ENCODE measurements around the gene KRTAP10-5.
"Not testable (repeated sequence)": the region's sequence is repeated elsewhere in the genome, so short reads cannot be mapped to it uniquely, and the experiment has no call there.

The KRTAP10-5 gene

GRCh38 chr21:44599264-44600029 lies 19.0 kb upstream of the KRTAP10-5 start:
- H3K36me3 ChIP-seq (ENCODE audit: insufficient read depth, low read length) = no peaks in the 10 kb centered on the region
- H3K4me1 ChIP-seq (ENCODE audit: control insufficient read depth, insufficient read depth, low read length, unreplicated experiment) = no peaks in the 10 kb centered on the region
- no peak overlapping the region for H2AFZ ChIP-seq (ENCODE audit: low read length, unreplicated experiment)
- H3K27me3 ChIP-seq (ENCODE audit: insufficient read depth, low read length) = peaks cover 76% of the 10 kb centered on the region
- no peaks in the 10 kb centered on the region for H3K79me2 ChIP-seq (ENCODE audit: control insufficient read depth, insufficient read depth, low read length, unreplicated experiment)
- H3K27ac ChIP-seq (ENCODE audit: low read depth, low read length) = no peak overlapping the region
- no peak overlapping the region for H3K4me3 ChIP-seq (ENCODE audit: low read depth, low read length)

- Histone ChIP-seq H3K36me3 (ENCODE audit: insufficient read depth, low read length) (no peaks in the 10 kb centered on the region), H3K79me2 (ENCODE audit: control insufficient read depth, insufficient read depth, low read length, unreplicated experiment) (no peaks in the 10 kb centered on the region), H3K4me3 (ENCODE audit: low read depth, low read length) (no peak overlapping the region), H3K27ac (ENCODE audit: low read depth, low read length) (no peak overlapping the region), H3K27me3 (ENCODE audit: insufficient read depth, low read length) (peaks cover 83% of the 10 kb centered on the region), H2AFZ (ENCODE audit: low read length, unreplicated experiment) (no peak overlapping the region), H3K4me1 (ENCODE audit: control insufficient read depth, insufficient read depth, low read length, unreplicated experiment) (no peaks in the 10 kb centered on the region)
Measured at GRCh38 chr21:44598061-44598460, 17.7 kb upstream of the KRTAP10-5 start.

GRCh38 chr21:44596068-44596725 lies 15.8 kb upstream of the KRTAP10-5 start:
- Histone ChIP-seq H2AFZ (ENCODE audit: low read length, unreplicated experiment) (no peak overlapping the region), H3K27me3 (ENCODE audit: insufficient read depth, low read length) (peaks cover 80% of the 10 kb centered on the region), H3K4me3 (ENCODE audit: low read depth, low read length) (no peak overlapping the region), H3K79me2 (ENCODE audit: control insufficient read depth, insufficient read depth, low read length, unreplicated experiment) (no peaks in the 10 kb centered on the region), H3K4me1 (ENCODE audit: control insufficient read depth, insufficient read depth, low read length, unreplicated experiment) (no peaks in the 10 kb centered on the region), H3K27ac (ENCODE audit: low read depth, low read length) (no peak overlapping the region), H3K36me3 (ENCODE audit: insufficient read depth, low read length) (no peaks in the 10 kb centered on the region)

- no peaks in the 10 kb centered on the region for H3K79me2 ChIP-seq (ENCODE audit: control insufficient read depth, insufficient read depth, low read length, unreplicated experiment)
Measured at GRCh38 chr21:44595524-44595923, 15.1 kb upstream of the KRTAP10-5 start.

GRCh38 chr21:44594406-44594916 lies 14.1 kb upstream of the KRTAP10-5 start:
- no peaks in the 10 kb centered on the region for H3K36me3 ChIP-seq (ENCODE audit: insufficient read depth, low read length)
- no peak overlapping the region for H3K27ac ChIP-seq (ENCODE audit: low read depth, low read length)
- H3K4me1 ChIP-seq (ENCODE audit: control insufficient read depth, insufficient read depth, low read length, unreplicated experiment) = no peaks in the 10 kb centered on the region
- no peaks in the 10 kb centered on the region for H3K79me2 ChIP-seq (ENCODE audit: control insufficient read depth, insufficient read depth, low read length, unreplicated experiment)
- no peak overlapping the region for H2AFZ ChIP-seq (ENCODE audit: low read length, unreplicated experiment)
- H3K4me3 ChIP-seq (ENCODE audit: low read depth, low read length) = no peak overlapping the region
- H3K27me3 ChIP-seq (ENCODE audit: insufficient read depth, low read length) = peaks cover 67% of the 10 kb centered on the region

More at GRCh38 chr21:44595524-44595923, 15.1 kb upstream of the KRTAP10-5 start:
- no peak overlapping the region for H2AFZ ChIP-seq (ENCODE audit: low read length, unreplicated experiment)
- no peak overlapping the region for H3K27ac ChIP-seq (ENCODE audit: low read depth, low read length)
- H3K27me3 ChIP-seq (ENCODE audit: insufficient read depth, low read length) = peaks cover 77% of the 10 kb centered on the region
- no peak overlapping the region for H3K4me3 ChIP-seq (ENCODE audit: low read depth, low read length)
- H3K36me3 ChIP-seq (ENCODE audit: insufficient read depth, low read length) = no peaks in the 10 kb centered on the region
- no peaks in the 10 kb centered on the region for H3K4me1 ChIP-seq (ENCODE audit: control insufficient read depth, insufficient read depth, low read length, unreplicated experiment)

GRCh38 chr21:44593598-44594405 lies 13.4 kb upstream of the KRTAP10-5 start:
- no peaks in the 10 kb centered on the region for H3K4me1 ChIP-seq (ENCODE audit: control insufficient read depth, insufficient read depth, low read length, unreplicated experiment)
- no peaks in the 10 kb centered on the region for H3K36me3 ChIP-seq (ENCODE audit: insufficient read depth, low read length)
- no peak overlapping the region for H2AFZ ChIP-seq (ENCODE audit: low read length, unreplicated experiment)
- peaks cover 62% of the 10 kb centered on the region for H3K27me3 ChIP-seq (ENCODE audit: insufficient read depth, low read length)
- H3K79me2 ChIP-seq (ENCODE audit: control insufficient read depth, insufficient read depth, low read length, unreplicated experiment) = no peaks in the 10 kb centered on the region
- H3K4me3 ChIP-seq (ENCODE audit: low read depth, low read length) = no peak overlapping the region
- no peak overlapping the region for H3K27ac ChIP-seq (ENCODE audit: low read depth, low read length)

- Histone ChIP-seq H3K79me2 (ENCODE audit: control insufficient read depth, insufficient read depth, low read length, unreplicated experiment) (no peaks in the 10 kb centered on the region), H3K4me1 (ENCODE audit: control insufficient read depth, insufficient read depth, low read length, unreplicated experiment) (no peaks in the 10 kb centered on the region), H2AFZ (ENCODE audit: low read length, unreplicated experiment) (no peak within 1 kb of the TSS), H3K36me3 (ENCODE audit: insufficient read depth, low read length) (no peaks in the 10 kb centered on the region), H3K27me3 (ENCODE audit: insufficient read depth, low read length) (peaks cover 51% of the 10 kb centered on the region), H3K27ac (ENCODE audit: low read depth, low read length) (no peak within 1 kb of the TSS), H3K4me3 (ENCODE audit: low read depth, low read length) (no peak within 1 kb of the TSS)
Measured at GRCh38 chr21:44592446-44593311, 12.3 kb upstream of the KRTAP10-5 start, which contains the start of gene KRTAP10-6. Gene KRTAP10-6 (minus strand): TSS chr21:44592505. CDS start chr21:44592484, 21 bp downstream.

GRCh38 chr21:44591801-44592130 lies 11.4 kb upstream of the KRTAP10-5 start:
- not testable (repeated sequence) for H2AFZ ChIP-seq (ENCODE audit: low read length, unreplicated experiment); H3K27ac ChIP-seq (ENCODE audit: low read depth, low read length)
- H3K27me3 ChIP-seq (ENCODE audit: insufficient read depth, low read length) = peaks cover 43% of the 10 kb centered on the region

GRCh38 chr21:44590897-44591800 lies 10.7 kb upstream of the KRTAP10-5 start:
- not testable (repeated sequence) for H3K4me1 ChIP-seq (ENCODE audit: control insufficient read depth, insufficient read depth, low read length, unreplicated experiment); H3K36me3 ChIP-seq (ENCODE audit: insufficient read depth, low read length); H3K79me2 ChIP-seq (ENCODE audit: control insufficient read depth, insufficient read depth, low read length, unreplicated experiment); H2AFZ ChIP-seq (ENCODE audit: low read length, unreplicated experiment); H3K27ac ChIP-seq (ENCODE audit: low read depth, low read length); H3K4me3 ChIP-seq (ENCODE audit: low read depth, low read length)
- H3K27me3 ChIP-seq (ENCODE audit: insufficient read depth, low read length) = peaks cover 37% of the 10 kb centered on the region

More at GRCh38 chr21:44591801-44592130, 11.4 kb upstream of the KRTAP10-5 start:
- not testable (repeated sequence) for H3K4me1 ChIP-seq (ENCODE audit: control insufficient read depth, insufficient read depth, low read length, unreplicated experiment); H3K36me3 ChIP-seq (ENCODE audit: insufficient read depth, low read length); H3K4me3 ChIP-seq (ENCODE audit: low read depth, low read length); H3K79me2 ChIP-seq (ENCODE audit: control insufficient read depth, insufficient read depth, low read length, unreplicated experiment)
